Trophoblast cell (in vitro differentiated cells and primary cell): ENCODE data around the gene S100A7A.
"Not testable (repeated sequence)": the region's sequence is repeated elsewhere in the genome, so short reads cannot be mapped to it uniquely, and the experiment has no call there.

ENCODE experiments used
- DNase-seq, 2 donors: peaks; one replicate each; pipeline ENCODE4 v3.0.0-alpha.2; 2016
- H2AFZ ChIP-seq: 2 replicates; pipeline ENCODE4 v1.6.1; 2013; ENCODE audit warnings: low read length, moderate library complexity, mild to moderate bottlenecking; ENCODE audit not compliant: insufficient read depth, poor library complexity
- H2AK5ac ChIP-seq: 2 replicates; pipeline ENCODE4 v1.6.1; 2013; ENCODE audit warnings: mild to moderate bottlenecking, low read length
- H2BK120ac ChIP-seq: 2 replicates; pipeline ENCODE4 v1.6.1; 2013; ENCODE audit warnings: low read length, mild to moderate bottlenecking, moderate library complexity; ENCODE audit not compliant: insufficient read depth, poor library complexity
- H2BK12ac ChIP-seq: 2 replicates; pipeline ENCODE4 v1.6.1; 2013; ENCODE audit warnings: mild to moderate bottlenecking, low read length, moderate library complexity
- H2BK5ac ChIP-seq: 2 replicates; pipeline ENCODE4 v1.6.1; 2013; ENCODE audit warnings: low read length, low read depth, moderate library complexity, mild to moderate bottlenecking; ENCODE audit not compliant: poor library complexity
- H3K14ac ChIP-seq: 2 replicates; pipeline ENCODE4 v1.6.1; 2013; ENCODE audit warnings: mild to moderate bottlenecking, low read length
- H3K18ac ChIP-seq: 2 replicates; pipeline ENCODE4 v1.6.1; 2013; ENCODE audit warnings: mild to moderate bottlenecking, low read length
- H3K23ac ChIP-seq: 2 replicates; pipeline ENCODE4 v1.6.1; 2013; ENCODE audit warnings: low read length
- H3K27ac ChIP-seq: 2 replicates; pipeline ENCODE4 v1.5.1; 2013; ENCODE audit warnings: low read depth, mild to moderate bottlenecking, inconsistent platforms, low read length, moderate library complexity
- H3K27me3 ChIP-seq: 2 replicates; pipeline ENCODE4 v1.6.1; 2013; ENCODE audit warnings: inconsistent platforms, mild to moderate bottlenecking, low read length, moderate library complexity; ENCODE audit not compliant: insufficient read depth
- H3K36me3 ChIP-seq, 2 experiments: 1 replicate in 1 of 2; 2 replicates in 1 of 2; pipeline ENCODE4 v1.6.1; 2013; ENCODE audit warnings: low read length in 2 of 2, mild to moderate bottlenecking in 2 of 2, moderate library complexity in 1 of 2; ENCODE audit not compliant: insufficient read depth in 2 of 2, control insufficient read depth in 1 of 2
- H3K4ac ChIP-seq: 2 replicates; pipeline ENCODE4 v1.6.1; 2013; ENCODE audit warnings: low read depth, mild to moderate bottlenecking, low read length, moderate library complexity
- H3K4me1 ChIP-seq, 2 experiments: 1 replicate in 1 of 2; 2 replicates in 1 of 2; pipeline ENCODE4 v1.6.1; 2013; ENCODE audit warnings: low read length in 2 of 2, mild to moderate bottlenecking in 2 of 2, moderate library complexity in 1 of 2; ENCODE audit not compliant: insufficient read depth in 2 of 2, control insufficient read depth in 1 of 2
- H3K4me2 ChIP-seq: 2 replicates; pipeline ENCODE4 v1.6.1; 2013; ENCODE audit warnings: inconsistent platforms, mild to moderate bottlenecking, low read length, moderate library complexity
- H3K4me3 ChIP-seq: 2 replicates; pipeline ENCODE4 v1.5.1; 2013; ENCODE audit warnings: mild to moderate bottlenecking, low read depth, low read length, inconsistent platforms
- H3K79me1 ChIP-seq: one replicate; pipeline ENCODE4 v1.6.1; 2013; ENCODE audit warnings: low read length
- H3K79me2 ChIP-seq: 2 replicates; pipeline ENCODE4 v1.6.1; 2013; ENCODE audit warnings: low read length, mild to moderate bottlenecking; ENCODE audit not compliant: control insufficient read depth, insufficient read depth, poor library complexity
- H3K9ac ChIP-seq: 2 replicates; pipeline ENCODE4 v1.6.1; 2013; ENCODE audit warnings: mild to moderate bottlenecking, low read length
- H3K9me3 ChIP-seq: 2 replicates; pipeline ENCODE4 v1.6.1; 2013; ENCODE audit warnings: low read depth, mild to moderate bottlenecking, control low read depth, inconsistent platforms, low read length; ENCODE audit not compliant: insufficient read depth
- H4K12ac ChIP-seq: 2 replicates; pipeline ENCODE4 v1.6.1; 2013; ENCODE audit warnings: low read depth, mild to moderate bottlenecking, low read length, moderate library complexity
- H4K8ac ChIP-seq: 2 replicates; pipeline ENCODE4 v1.6.1; 2013; ENCODE audit warnings: low read depth, mild to moderate bottlenecking, low read length, moderate library complexity
- H4K91ac ChIP-seq: one replicate; pipeline ENCODE4 v1.6.1; 2013; ENCODE audit warnings: low read depth, mild to moderate bottlenecking, low read length, moderate library complexity
- WGBS: extraction: QIAGEN DNeasy Blood & Tissue Kit; methylation state at CpG from one replicate; pipeline ENCODE4 v1.1.7; 2013; ENCODE audit warnings: missing lambda C conversion rate; ENCODE audit not compliant: insufficient read length, insufficient coverage; ENCODE audit errors: extremely low coverage; 5-methylcytosine and 5-hydroxymethylcytosine counted together

S100A7A gene

GRCh38 chr1:153417136-153417888, 992 bp downstream of the S100A7A start:
- H3K18ac ChIP-seq, result no peak overlapping the region
- no peak overlapping the region for H2AK5ac ChIP-seq
- whole genome bisulfite sequencing, result no CpG with 5 or more reads among the region's 12 CpGs
- no peak overlapping the region for H3K14ac ChIP-seq
- H2BK120ac ChIP-seq, result no peak overlapping the region
- H3K27ac ChIP-seq, result no peak overlapping the region
- H4K12ac ChIP-seq, result no peak overlapping the region
- no peak overlapping the region for H3K23ac ChIP-seq
- no peaks in the 10 kb centered on the region for H3K36me3 ChIP-seq
- H3K27me3 ChIP-seq, result no peaks in the 10 kb centered on the region
- H3K9me3 ChIP-seq, result peaks cover 1% of the 10 kb centered on the region
- no peaks in the 10 kb centered on the region for H3K4me1 ChIP-seq
- H3K4me3 ChIP-seq, result no peak overlapping the region
- no peak overlapping the region for H2BK5ac ChIP-seq
- no peaks in the 10 kb centered on the region for H3K79me2 ChIP-seq
- no peak overlapping the region for H4K8ac ChIP-seq
- H3K4ac ChIP-seq, result no peak overlapping the region
- no peak overlapping the region for H3K9ac ChIP-seq
- no peak for DNase-seq
- no peak overlapping the region for H4K91ac ChIP-seq
- H3K79me1 ChIP-seq, result no peaks in the 10 kb centered on the region
- H2BK12ac ChIP-seq, result no peak overlapping the region
- no peak overlapping the region for H2AFZ ChIP-seq
- H3K4me2 ChIP-seq, result no peak overlapping the region

GRCh38 chr1:153418758-153419435, 2.6 kb downstream of the S100A7A start:
- H3K79me1 ChIP-seq, H4K12ac ChIP-seq, H3K4me3 ChIP-seq, H3K4me1 ChIP-seq, H3K9ac ChIP-seq, H3K14ac ChIP-seq, H2BK5ac ChIP-seq, H3K27me3 ChIP-seq, H3K27ac ChIP-seq, H2AFZ ChIP-seq, H3K18ac ChIP-seq, H3K23ac ChIP-seq, H4K8ac ChIP-seq, H2BK120ac ChIP-seq, H3K4ac ChIP-seq, H3K36me3 ChIP-seq, H2BK12ac ChIP-seq, DNase-seq, H3K79me2 ChIP-seq, H3K9me3 ChIP-seq, H4K91ac ChIP-seq, H2AK5ac ChIP-seq, H3K4me2 ChIP-seq: not testable (repeated sequence)
- WGBS, result no CpG with 5 or more reads among the region's 7 CpGs

GRCh38 chr1:153419436-153419793, 3.1 kb downstream of the S100A7A start:
- H4K91ac ChIP-seq, H3K27ac ChIP-seq, H3K23ac ChIP-seq, H3K14ac ChIP-seq, H3K4me1 ChIP-seq, H2BK120ac ChIP-seq, H3K4ac ChIP-seq, H2AFZ ChIP-seq, H2AK5ac ChIP-seq, DNase-seq, H3K4me2 ChIP-seq, H3K9ac ChIP-seq, H3K4me3 ChIP-seq, H3K79me1 ChIP-seq, H3K9me3 ChIP-seq, H4K12ac ChIP-seq, H3K79me2 ChIP-seq, H3K27me3 ChIP-seq, H3K18ac ChIP-seq, H3K36me3 ChIP-seq, H4K8ac ChIP-seq, H2BK5ac ChIP-seq, H2BK12ac ChIP-seq: not testable (repeated sequence)
- WGBS, result no CpG with 5 or more reads among the region's 2 CpGs

- H3K4me2 ChIP-seq, result no peak overlapping the region
- no CpG with 5 or more reads among the region's 2 CpGs for WGBS
Observed at GRCh38 chr1:153420306-153420705, 4.0 kb downstream of the S100A7A start.

More at GRCh38 chr1:153420306-153420705, 4.0 kb downstream of the S100A7A start:
- Histone ChIP-seq H3K4me1 (no peaks in the 10 kb centered on the region), H3K4me3 (no peak overlapping the region), H2BK12ac (no peak overlapping the region), H3K4ac (no peak overlapping the region), H2AFZ (no peak overlapping the region), H3K27ac (no peak overlapping the region), H3K79me1 (no peaks in the 10 kb centered on the region), H4K8ac (no peak overlapping the region), H3K9me3 (peaks cover 1% of the 10 kb centered on the region), H3K23ac (no peak overlapping the region), H3K18ac (no peak overlapping the region), H3K14ac (no peak overlapping the region), H2BK120ac (no peak overlapping the region), H3K9ac (no peak overlapping the region), H3K79me2 (no peaks in the 10 kb centered on the region), H3K36me3 (no peaks in the 10 kb centered on the region), H2BK5ac (no peak overlapping the region), H4K91ac (no peak overlapping the region), H2AK5ac (no peak overlapping the region), H4K12ac (no peak overlapping the region), H3K27me3 (no peaks in the 10 kb centered on the region)
- peak; percentile 73 to 88 for DNase-seq
